Left ventricle myocardium superior (tissue), 1 donor: Measurements from ENCODE around the gene SCAF4. TPM values are rescaled to one million over a fixed set of nuclear protein-coding genes. Genes with fewer than 3 reads are reported as not detected.

ENCODE experiments used
- total RNA-seq: library from RNA; stranded (reverse); fragmentation: NEBNext Ultra II Directional; extraction: Animal tissue kit (Norgen Biotek cat#: 25700); gene quantifications from one replicate; pipeline ENCODE4 v1.2.1, GENCODE V29; 2021
- donor health status: DM: no; HTN: yes; CAD: no; lungs with severe emphysema.

The SCAF4 gene
- total RNA-seq, 1 donor from 2014 or later: 16.7 TPM

Other genes starting within 250 kb of the SCAF4 start
- gene SOD1, start 72.4 kb downstream of the SCAF4 start, total RNA-seq: 433 TPM
- gene HUNK, start 140.9 kb upstream of the SCAF4 start, total RNA-seq: 0.40 TPM